ENCODE data around the gene CERS6. TPM values are rescaled to one million over a fixed set of nuclear protein-coding genes. Genes with fewer than 3 reads are reported as not detected.

CERS6 gene
- total RNA-seq, 2 donors from 2014 or later, result 12.5 to 16.3 TPM

GRCh38 chr2:168525716-168526446, 69.8 kb downstream of the CERS6 start:
- ATAC-seq (no peak), DNase-seq (no peak)
- H3K4me1 ChIP-seq, result peaks cover 3% of the 10 kb centered on the region
- no peaks in the 10 kb centered on the region for H3K36me3 ChIP-seq (replicated peaks in 1 of 2; ENCODE audit: insufficient read depth in 1 of 2, low read depth in 2 of 2)
- H3K9me3 ChIP-seq, result no peaks in the 10 kb centered on the region
- H3K4me3 ChIP-seq, result no peak overlapping the region
- intact Hi-C loops (cut with DNase I), result no loop called here
- H3K27me3 ChIP-seq, result no peaks in the 10 kb centered on the region
- 73 to 76% methylated on average over 1 of the region's 1 CpG for WGBS, 2 donors
- no peak for TF ChIP-seq POLR2A (IDR thresholded peaks at IDR 0.05)
- no peak for TF ChIP-seq CTCF (IDR thresholded peaks at IDR 0.05)
- H3K27ac ChIP-seq, result no peak overlapping the region

GRCh38 chr2:168526641-168527040, 70.6 kb downstream of the CERS6 start:
- no peaks in the 10 kb centered on the region for H3K9me3 ChIP-seq
- peaks cover 3% of the 10 kb centered on the region for H3K4me1 ChIP-seq
- no peaks in the 10 kb centered on the region for H3K36me3 ChIP-seq (replicated peaks in 1 of 2; ENCODE audit: insufficient read depth in 1 of 2, low read depth in 2 of 2)
- H3K27ac ChIP-seq, result no peak overlapping the region
- DNase-seq, result peak in 2 of 4 donors; percentile 26 to 47
- no peak for TF ChIP-seq CTCF (IDR thresholded peaks at IDR 0.05)
- no peak for TF ChIP-seq POLR2A (IDR thresholded peaks at IDR 0.05)
- ATAC-seq, result peak; percentile 58
- WGBS, 2 donors, result 67 to 71% methylated on average over 3 of the region's 3 CpGs
- intact Hi-C loops (cut with DNase I), result no loop called here
- no peak overlapping the region for H3K4me3 ChIP-seq
- H3K27me3 ChIP-seq, result no peaks in the 10 kb centered on the region

DNA sequence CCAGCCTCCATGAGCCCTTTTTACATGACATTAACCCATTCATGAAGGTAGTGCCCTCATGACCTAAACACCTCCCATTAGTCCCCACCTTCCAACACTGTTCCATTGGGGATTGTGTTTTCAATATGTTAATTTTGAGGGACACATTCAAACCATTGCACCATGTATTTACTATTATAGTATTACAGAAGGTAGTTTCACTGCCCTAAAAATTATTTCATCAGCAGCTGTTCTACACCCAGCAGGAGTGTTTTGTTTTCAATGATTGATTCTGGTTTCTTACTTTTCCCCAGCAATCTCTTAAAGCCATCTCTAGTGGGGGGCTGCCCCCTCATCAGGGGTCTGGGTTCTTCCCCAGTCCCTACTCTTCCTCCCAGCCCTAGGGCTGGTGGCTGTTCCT, 71.9 kb downstream of the CERS6 start:
- Histone ChIP-seq H3K9me3 (no peaks in the 10 kb centered on the region), H3K36me3 (replicated peaks in 1 of 2; ENCODE audit: insufficient read depth in 1 of 2, low read depth in 2 of 2) (no peaks in the 10 kb centered on the region), H3K27ac (no peak overlapping the region), H3K4me3 (no peak overlapping the region), H3K4me1 (peaks cover 3% of the 10 kb centered on the region), H3K27me3 (no peaks in the 10 kb centered on the region)
- ATAC-seq, result no peak
- DNase-seq, result no peak
- no peak for TF ChIP-seq CTCF (IDR thresholded peaks at IDR 0.05)
- no peak for TF ChIP-seq POLR2A (IDR thresholded peaks at IDR 0.05)
- intact Hi-C loops (cut with DNase I), result no loop called here

DNA sequence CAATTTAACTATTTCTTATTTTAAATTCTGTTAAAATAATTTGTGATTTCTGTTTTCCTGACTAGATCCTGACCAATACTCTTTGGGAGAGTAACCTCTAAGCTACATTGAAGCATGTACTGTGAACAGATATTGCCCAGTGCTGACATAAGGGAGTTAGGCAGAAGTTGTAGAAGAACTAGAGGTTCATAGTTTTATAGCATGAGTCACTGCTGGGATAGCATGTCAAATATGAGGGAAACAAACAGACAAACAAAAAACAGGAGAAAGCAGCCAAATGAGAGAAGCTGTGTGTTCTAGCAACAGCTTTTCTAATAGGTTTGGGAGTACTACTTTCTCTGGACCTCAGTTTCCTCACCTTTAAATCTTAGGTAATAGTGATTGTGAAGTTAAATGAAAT, 72.4 kb downstream of the CERS6 start:
- Histone ChIP-seq H3K4me1 (peaks cover 3% of the 10 kb centered on the region), H3K9me3 (no peaks in the 10 kb centered on the region), H3K27me3 (no peaks in the 10 kb centered on the region), H3K4me3 (no peak overlapping the region), H3K27ac (no peak overlapping the region), H3K36me3 (replicated peaks in 1 of 2; ENCODE audit: insufficient read depth in 1 of 2, low read depth in 2 of 2) (no peaks in the 10 kb centered on the region)
- ATAC-seq (no peak), DNase-seq (no peak)
- intact Hi-C loops (cut with DNase I), result no loop called here
- TF ChIP-seq CTCF (IDR thresholded peaks at IDR 0.05) (no peak), POLR2A (IDR thresholded peaks at IDR 0.05) (no peak)

Measured in body of pancreas (tissue), 4 donors.